Activated CD4-positive, alpha-beta T cell treated with anti-CD3 and anti-CD28 coated beads, Interleukin-2, Interleukin-4, amounts not matched to agents 100 ng/mL and 50 ng/mL, durations not matched to agents 16 hours and 8 hours (primary cell): ENCODE data around the gene LYPD5.
"Not testable (repeated sequence)": the region's sequence is repeated elsewhere in the genome, so short reads cannot be mapped to it uniquely, and the experiment has no call there.

Source experiments
- DNase-seq: peaks from one replicate; pipeline ENCODE4 v3.0.0-alpha.2; 2020; ENCODE audit warnings: low spot score

The LYPD5 gene

GRCh38 chr19:43802216-43802951 lies at the start of gene LYPD5:
LYPD5 (minus strand) TSS chr19:43802447; CDS start chr19:43802380, 67 bp downstream.
- DNase-seq: no peak

- no peak for DNase-seq
Observed at GRCh38 chr19:43848821-43849220, 46.6 kb upstream of the LYPD5 start.

GRCh38 chr19:43847884-43848283 lies 45.6 kb upstream of the LYPD5 start:
- no peak for DNase-seq

GRCh38 chr19:43847246-43847645 lies 45.0 kb upstream of the LYPD5 start:
- DNase-seq: no peak

- DNase-seq: no peak
Observed at GRCh38 chr19:43842007-43842406, 39.8 kb upstream of the LYPD5 start.

GRCh38 chr19:43839139-43839538 lies 36.9 kb upstream of the LYPD5 start:
- no peak for DNase-seq

GRCh38 chr19:43826787-43827754 lies 24.8 kb upstream of the LYPD5 start, which contains the start of gene ZNF283:
ZNF283 (plus strand) TSS chr19:43827321; CDS start chr19:43833505, 6,184 bp downstream.
- peak; percentile 86 for DNase-seq

GRCh38 chr19:43824572-43824971 lies 22.3 kb upstream of the LYPD5 start:
- DNase-seq: not testable (repeated sequence)

GRCh38 chr19:43823856-43824255 lies 21.6 kb upstream of the LYPD5 start:
- not testable (repeated sequence) for DNase-seq

GRCh38 chr19:43820884-43821215 lies 18.6 kb upstream of the LYPD5 start:
- DNase-seq: no peak

GRCh38 chr19:43820098-43820883 lies 18.0 kb upstream of the LYPD5 start:
- DNase-seq: no peak

- DNase-seq: no peak
Observed at GRCh38 chr19:43818500-43818899, 16.3 kb upstream of the LYPD5 start.

GRCh38 chr19:43817454-43817853 lies 15.2 kb upstream of the LYPD5 start:
- DNase-seq: not testable (repeated sequence)

GRCh38 chr19:43814663-43815352 lies 12.6 kb upstream of the LYPD5 start:
- peak; percentile 11 for DNase-seq

- DNase-seq: no peak
Observed at GRCh38 chr19:43812688-43813087, 10.4 kb upstream of the LYPD5 start.

GRCh38 chr19:43812259-43812658 lies 10.0 kb upstream of the LYPD5 start:
- no peak for DNase-seq

GRCh38 chr19:43811837-43812236 lies 9.6 kb upstream of the LYPD5 start:
- no peak for DNase-seq

- DNase-seq: peak; percentile 56
Observed at GRCh38 chr19:43809762-43810696, 7.8 kb upstream of the LYPD5 start.

GRCh38 chr19:43807651-43808050 lies 5.4 kb upstream of the LYPD5 start:
- DNase-seq: no peak

- no peak for DNase-seq
Observed at GRCh38 chr19:43806848-43807247, 4.6 kb upstream of the LYPD5 start.
